Fibroblast of skin of left quadriceps (primary cell): ENCODE measurements around the gene PRKRA.
"Not testable (repeated sequence)": the region's sequence is repeated elsewhere in the genome, so short reads cannot be mapped to it uniquely, and the experiment has no call there.

Experiments used
- DNase-seq, 2 experiments: peaks; one replicate each; pipeline ENCODE4 v3.0.0-alpha.2; 2013; ENCODE audit warnings: low read depth in 2 of 2

The PRKRA gene

GRCh38 chr2:178414266-178415247, 36.4 kb downstream of the PRKRA start:
- DNase-seq: peak; percentile 90

- peak; percentile 38 to 44 for DNase-seq
These were observed 37.3 kb downstream of the PRKRA start for GRCh38 chr2:178413472-178414265.

- DNase-seq: not testable (repeated sequence)
These were observed 38.5 kb downstream of the PRKRA start for GRCh38 chr2:178412453-178412852.

GRCh38 chr2:178412047-178412446, 38.9 kb downstream of the PRKRA start:
- DNase-seq: no peak

GRCh38 chr2:178409261-178409660, 41.7 kb downstream of the PRKRA start:
- no peak for DNase-seq

GRCh38 chr2:178404368-178404767, 46.6 kb downstream of the PRKRA start:
- DNase-seq: no peak

- DNase-seq: no peak
These were observed 47.2 kb downstream of the PRKRA start for GRCh38 chr2:178403671-178404306.

- DNase-seq: no peak
These were observed 49.0 kb downstream of the PRKRA start for GRCh38 chr2:178401994-178402437.

GRCh38 chr2:178397002-178397605, 53.9 kb downstream of the PRKRA start:
- DNase-seq: peak in 1 of 2 experiments; percentile 27

- DNase-seq: peak; percentile 34
These were observed 54.9 kb downstream of the PRKRA start for GRCh38 chr2:178395941-178396570.

- DNase-seq: no peak
These were observed 55.7 kb downstream of the PRKRA start for GRCh38 chr2:178395295-178395694.

- no peak for DNase-seq
These were observed 56.1 kb downstream of the PRKRA start for GRCh38 chr2:178394859-178395258.

- no peak for DNase-seq
These were observed 58.8 kb downstream of the PRKRA start for GRCh38 chr2:178392215-178392614.

GRCh38 chr2:178391701-178392100, 59.3 kb downstream of the PRKRA start:
- no peak for DNase-seq

GRCh38 chr2:178388287-178388686, 62.7 kb downstream of the PRKRA start:
- no peak for DNase-seq

- DNase-seq: no peak
These were observed 63.9 kb downstream of the PRKRA start for GRCh38 chr2:178386986-178387597.

GRCh38 chr2:178385595-178386148, 65.3 kb downstream of the PRKRA start:
- DNase-seq: no peak

GRCh38 chr2:178383718-178384117, 67.3 kb downstream of the PRKRA start:
- no peak for DNase-seq
